ENCODE measurements around the gene YY1. TPM values are rescaled to one million over a fixed set of nuclear protein-coding genes. Genes with fewer than 3 reads are reported as not detected.

The YY1 gene
- total RNA-seq, 4 donors from 2014 or later, result 40.2 to 61.7 (median 53.2) TPM

DNA sequence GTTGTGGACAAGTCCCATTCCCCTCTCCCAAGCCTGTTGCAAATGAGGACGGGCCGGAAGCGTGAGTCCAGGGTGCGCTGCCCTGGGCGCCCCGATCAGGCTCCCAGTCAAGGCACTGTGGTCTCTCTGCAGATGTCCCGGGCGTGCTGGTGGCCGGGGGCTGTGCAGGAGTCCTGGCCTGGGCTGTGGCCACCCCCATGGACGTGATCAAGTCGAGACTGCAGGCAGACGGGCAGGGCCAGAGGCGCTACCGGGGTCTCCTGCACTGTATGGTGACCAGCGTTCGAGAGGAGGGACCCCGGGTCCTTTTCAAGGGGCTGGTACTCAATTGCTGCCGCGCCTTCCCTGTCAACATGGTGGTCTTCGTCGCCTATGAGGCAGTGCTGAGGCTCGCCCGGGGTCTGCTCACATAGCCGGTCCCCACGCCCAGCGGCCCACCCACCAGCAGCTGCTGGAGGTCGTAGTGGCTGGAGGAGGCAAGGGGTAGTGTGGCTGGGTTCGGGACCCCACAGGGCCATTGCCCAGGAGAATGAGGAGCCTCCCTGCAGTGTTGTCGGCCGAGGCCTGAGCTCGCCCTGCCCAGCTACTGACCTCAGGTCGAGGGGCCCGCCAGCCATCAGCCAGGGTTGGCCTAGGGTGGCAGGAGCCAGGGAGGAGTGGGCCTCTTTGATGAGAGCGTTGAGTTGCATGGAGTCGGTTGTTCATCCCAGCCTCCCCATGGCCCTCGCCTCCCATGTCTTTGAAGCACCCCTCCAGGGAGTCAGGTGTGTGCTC, 90.5 kb downstream of the YY1 start:
- Histone ChIP-seq H3K36me3 (no peaks in the 10 kb centered on the region), H3K4me3 (no peak overlapping the region), H3K27ac (no peak overlapping the region), H3K4me1 (no peaks in the 10 kb centered on the region), H3K9me3 (no peaks in the 10 kb centered on the region), H3K27me3 (no peaks in the 10 kb centered on the region)
- TF ChIP-seq, protein P1, sequence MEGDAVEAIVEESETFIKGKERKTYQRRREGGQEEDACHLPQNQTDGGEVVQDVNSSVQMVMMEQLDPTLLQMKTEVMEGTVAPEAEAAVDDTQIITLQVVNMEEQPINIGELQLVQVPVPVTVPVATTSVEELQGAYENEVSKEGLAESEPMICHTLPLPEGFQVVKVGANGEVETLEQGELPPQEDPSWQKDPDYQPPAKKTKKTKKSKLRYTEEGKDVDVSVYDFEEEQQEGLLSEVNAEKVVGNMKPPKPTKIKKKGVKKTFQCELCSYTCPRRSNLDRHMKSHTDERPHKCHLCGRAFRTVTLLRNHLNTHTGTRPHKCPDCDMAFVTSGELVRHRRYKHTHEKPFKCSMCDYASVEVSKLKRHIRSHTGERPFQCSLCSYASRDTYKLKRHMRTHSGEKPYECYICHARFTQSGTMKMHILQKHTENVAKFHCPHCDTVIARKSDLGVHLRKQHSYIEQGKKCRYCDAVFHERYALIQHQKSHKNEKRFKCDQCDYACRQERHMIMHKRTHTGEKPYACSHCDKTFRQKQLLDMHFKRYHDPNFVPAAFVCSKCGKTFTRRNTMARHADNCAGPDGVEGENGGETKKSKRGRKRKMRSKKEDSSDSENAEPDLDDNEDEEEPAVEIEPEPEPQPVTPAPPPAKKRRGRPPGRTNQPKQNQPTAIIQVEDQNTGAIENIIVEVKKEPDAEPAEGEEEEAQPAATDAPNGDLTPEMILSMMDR (IDR thresholded peaks at IDR 0.05), result no peak
- TF ChIP-seq POLR2A (IDR thresholded peaks at IDR 0.05), result no peak
- no peak for DNase-seq
- intact Hi-C loops (cut with DNase I; ENCODE audit: low total_unique reads), result no loop called here

DNA sequence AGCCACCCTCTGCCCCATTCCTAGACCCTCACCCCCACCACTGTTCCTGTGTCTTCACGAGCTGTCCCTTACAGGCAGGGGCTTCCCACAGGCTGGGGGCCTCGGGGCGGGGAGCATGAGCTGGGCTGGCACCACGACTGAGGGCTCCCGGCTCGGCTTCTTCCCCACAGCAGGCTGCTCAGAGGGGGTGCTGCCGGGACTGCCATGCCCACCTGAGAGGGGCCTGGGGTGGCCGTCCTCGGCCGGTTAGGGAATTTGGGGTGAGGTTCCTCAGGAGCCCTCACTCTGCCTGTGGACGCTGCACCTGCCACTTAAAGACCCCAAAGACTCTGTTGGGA, 91.0 kb downstream of the YY1 start:
- Histone ChIP-seq H3K4me1 (no peaks in the 10 kb centered on the region), H3K27ac (no peak overlapping the region), H3K36me3 (no peaks in the 10 kb centered on the region), H3K27me3 (no peaks in the 10 kb centered on the region), H3K9me3 (no peaks in the 10 kb centered on the region), H3K4me3 (no peak overlapping the region)
- TF ChIP-seq, protein P1 (IDR thresholded peaks at IDR 0.05), result no peak
- TF ChIP-seq POLR2A (IDR thresholded peaks at IDR 0.05), result no peak
- intact Hi-C loops (cut with DNase I; ENCODE audit: low total_unique reads), result no loop called here
- no peak for DNase-seq

DNA sequence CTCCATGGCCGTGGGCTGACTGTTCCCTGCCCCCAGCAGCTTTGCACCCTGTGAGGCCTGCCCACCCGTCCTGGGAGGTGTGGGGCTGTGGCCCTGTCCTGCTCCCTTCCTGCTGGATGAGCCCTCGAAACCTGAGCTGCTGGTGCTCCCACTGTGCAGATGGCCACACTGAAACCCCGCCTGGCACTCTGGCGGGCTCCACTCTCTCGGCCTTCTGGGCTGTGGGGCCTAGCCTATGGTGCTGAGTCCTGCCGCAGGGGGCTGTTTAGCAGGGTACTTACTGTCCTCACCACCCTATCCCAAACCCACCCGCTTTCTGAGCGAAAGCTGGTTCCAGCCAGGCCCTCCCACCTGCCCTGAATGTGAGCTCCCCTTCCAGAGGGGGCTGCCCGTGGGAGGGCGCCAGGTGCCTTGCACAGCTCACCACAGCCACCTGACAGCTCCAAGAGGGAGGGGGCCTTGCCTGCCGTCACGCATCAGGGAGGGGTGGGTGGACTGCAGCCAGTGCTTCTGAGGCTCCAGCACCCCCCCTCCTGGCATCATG, 91.5 kb downstream of the YY1 start:
- H3K27me3 ChIP-seq, result no peaks in the 10 kb centered on the region
- no peaks in the 10 kb centered on the region for H3K9me3 ChIP-seq
- no peak for TF ChIP-seq POLR2A (IDR thresholded peaks at IDR 0.05)
- TF ChIP-seq, protein P1 (IDR thresholded peaks at IDR 0.05), result no peak
- H3K4me1 ChIP-seq, result no peaks in the 10 kb centered on the region
- no peaks in the 10 kb centered on the region for H3K36me3 ChIP-seq
- DNase-seq, result no peak
- H3K4me3 ChIP-seq, result no peak overlapping the region
- no peak overlapping the region for H3K27ac ChIP-seq
- intact Hi-C loops (cut with DNase I; ENCODE audit: low total_unique reads), result no loop called here

DNA sequence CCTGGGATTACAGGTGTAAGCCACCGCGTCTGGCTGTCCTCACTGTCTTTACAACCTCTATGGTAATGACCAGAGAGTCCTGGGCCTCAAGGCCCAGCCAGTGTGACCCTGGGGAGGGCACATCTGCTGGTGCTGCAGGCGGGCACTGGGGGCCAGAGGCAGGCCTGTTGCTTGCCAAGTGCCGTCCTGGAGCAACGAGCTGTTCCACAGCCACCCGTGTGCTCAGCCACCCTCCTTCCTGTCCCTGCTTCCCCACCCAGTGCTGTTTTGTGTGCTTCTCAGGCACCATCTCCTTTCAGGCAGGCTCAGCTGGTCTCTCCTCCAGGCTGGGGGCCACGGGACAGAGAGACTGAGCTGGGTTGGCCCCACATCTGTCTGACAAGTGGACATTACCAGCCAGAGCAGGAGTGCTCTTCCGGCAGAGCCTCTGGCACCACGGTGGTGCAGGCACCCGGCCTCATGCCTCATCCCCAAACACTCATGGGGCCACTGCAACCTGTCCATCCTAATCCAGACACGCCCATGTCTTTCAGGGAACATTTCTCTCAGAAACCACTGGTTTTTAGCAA, 93.2 kb downstream of the YY1 start:
- H3K4me3 ChIP-seq, result no peak overlapping the region
- no peak for DNase-seq
- intact Hi-C loops (cut with DNase I; ENCODE audit: low total_unique reads), result no loop called here

More for the DNA sequence above, 93.2 kb downstream of the YY1 start:
- H3K27me3 ChIP-seq, result no peaks in the 10 kb centered on the region
- no peak overlapping the region for H3K27ac ChIP-seq
- H3K36me3 ChIP-seq, result no peaks in the 10 kb centered on the region
- no peaks in the 10 kb centered on the region for H3K4me1 ChIP-seq
- H3K9me3 ChIP-seq, result no peaks in the 10 kb centered on the region
- no peak for TF ChIP-seq POLR2A (IDR thresholded peaks at IDR 0.05)
- TF ChIP-seq, protein P1 (IDR thresholded peaks at IDR 0.05), result no peak

MicroRNAs encoded within 50 kb of the gene (microRNA counts, 767-probe panel; counts per million panel counts)
- 0 counts per million in 2 donors for microRNA hsa-miR-345-5p

Small RNAs within 50 kb of the gene (microRNA-seq; reads per million reads assigned to microRNA genes)
- gene MIR345 (ENCODE audit: borderline microRNAs expressed, borderline replicate concordance) (49.0 reads per million, percentile 44 among the genes with 10 or more reads in this experiment), gene MIR6764 (ENCODE audit: borderline microRNAs expressed, borderline replicate concordance) (not detected)

Small RNAs within 50 kb of the gene (small RNA-seq; reads per million reads assigned to genes)
- 1.3 reads per million, percentile 61 among the genes with 10 or more reads in this experiment for gene MIR345
- not detected for gene RN7SL523P

Other genes starting within 250 kb of the YY1 start
- 100 to 1,000 TPM in 1 of 4 donors, 10 to 100 TPM in 3; 22.1 to 133 (median 67.5) TPM for gene EVL, start 173.7 kb upstream of the YY1 start, total RNA-seq
- 10 to 100 TPM in 1 of 4 donors, 1 to 10 TPM in 2, under 1 TPM in 1; 0.88 to 26.6 (median 1.5) TPM for gene DEGS2, start 79.5 kb upstream of the YY1 start, total RNA-seq
- 100 to 1,000 TPM in 1 of 4 donors, 10 to 100 TPM in 3; 16.2 to 850 (median 60.1) TPM for gene SLC25A29, start 67.3 kb downstream of the YY1 start, total RNA-seq
- gene SLC25A47, start 84.2 kb downstream of the YY1 start, total RNA-seq, result not detected
- 10 to 100 TPM in 3 of 4 donors, 1 to 10 TPM in 1; 2.6 to 53.8 (median 14.5) TPM for gene WDR25, start 137.3 kb downstream of the YY1 start, total RNA-seq

Data from uterus (tissue), 4 donors.